HG03025 (cell line): ENCODE measurements around the gene DCLK3.

Experiments used
- ATAC-seq: cut with Tn5 transposase; IDR thresholded peaks from one replicate; pipeline ENCODE4 v1.9.1; 2021; ENCODE audit warnings: mild to moderate bottlenecking, moderate library complexity; ENCODE audit not compliant: unreplicated experiment, low FRiP score

The DCLK3 gene

DNA sequence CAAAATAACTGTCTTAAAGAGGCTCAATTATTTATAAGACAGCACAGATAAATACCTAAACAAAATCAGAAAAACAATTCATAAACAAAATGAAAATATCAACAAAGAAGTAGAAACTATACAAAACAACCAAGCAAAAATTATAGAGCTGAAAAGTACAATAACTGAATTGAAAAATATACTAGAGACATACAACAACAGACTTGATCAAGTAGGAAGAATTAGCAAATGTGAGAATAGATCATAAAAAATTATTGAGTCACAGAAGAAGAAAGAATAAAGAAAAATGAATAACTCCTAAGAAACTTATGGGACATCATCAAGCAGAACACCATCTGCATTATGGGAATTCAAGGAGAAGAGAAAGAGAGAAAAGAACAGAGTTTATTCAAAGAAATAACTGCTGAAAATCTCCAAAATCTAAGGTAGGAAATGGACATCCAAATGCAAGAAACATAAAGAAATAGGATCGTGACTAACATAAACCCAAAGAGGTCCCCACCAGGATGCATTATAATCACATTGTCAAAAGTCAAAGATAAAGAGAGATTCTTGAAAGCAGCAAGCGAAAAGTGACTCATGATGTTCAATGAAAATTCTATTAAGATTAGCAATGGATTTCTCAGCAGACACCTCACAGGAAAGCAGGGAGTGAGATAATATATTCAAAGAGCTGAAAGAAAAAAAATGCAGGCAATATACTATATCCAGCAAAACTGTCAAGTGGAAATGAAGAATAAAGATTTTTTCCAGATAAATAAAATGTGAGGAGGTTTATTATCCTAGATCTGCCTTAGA, 85.9 kb downstream of the DCLK3 start:
- no peak for ATAC-seq

DNA sequence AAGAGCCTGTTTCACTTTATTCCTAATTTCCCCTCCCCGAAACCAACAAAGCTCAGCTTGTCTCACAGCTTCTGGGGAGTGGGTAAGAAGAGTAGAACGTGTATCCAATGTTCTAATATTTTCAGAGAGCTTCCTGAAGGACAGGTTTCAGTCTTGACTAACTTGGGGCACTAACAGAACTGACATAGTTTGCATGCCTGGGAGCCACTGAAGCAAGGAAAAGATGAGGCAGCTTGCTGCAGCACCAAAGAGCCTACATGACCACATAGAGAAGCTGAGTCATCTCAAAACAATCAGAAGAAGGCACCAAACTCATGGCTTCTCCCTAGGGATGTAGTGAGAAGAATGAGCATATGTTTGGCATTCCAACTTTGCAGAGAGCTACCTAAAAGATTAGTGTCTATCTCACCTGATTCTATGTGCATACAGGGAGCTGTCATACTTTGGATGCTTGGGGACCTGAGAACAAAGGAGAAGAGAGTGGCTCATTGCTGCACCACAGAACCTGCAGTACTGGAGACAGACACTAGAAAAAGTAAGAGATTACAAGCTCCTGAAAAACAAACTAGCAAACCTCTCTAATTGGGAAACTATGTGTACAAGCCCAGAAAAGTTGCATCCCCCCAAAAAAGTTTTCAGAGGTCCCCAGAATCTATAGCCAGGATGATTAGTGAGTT, 86.9 kb downstream of the DCLK3 start:
- ATAC-seq = peak; percentile 63

- ATAC-seq = no peak
Measured at GRCh38 chr3:36674816-36675215, 89.5 kb downstream of the DCLK3 start.

DNA sequence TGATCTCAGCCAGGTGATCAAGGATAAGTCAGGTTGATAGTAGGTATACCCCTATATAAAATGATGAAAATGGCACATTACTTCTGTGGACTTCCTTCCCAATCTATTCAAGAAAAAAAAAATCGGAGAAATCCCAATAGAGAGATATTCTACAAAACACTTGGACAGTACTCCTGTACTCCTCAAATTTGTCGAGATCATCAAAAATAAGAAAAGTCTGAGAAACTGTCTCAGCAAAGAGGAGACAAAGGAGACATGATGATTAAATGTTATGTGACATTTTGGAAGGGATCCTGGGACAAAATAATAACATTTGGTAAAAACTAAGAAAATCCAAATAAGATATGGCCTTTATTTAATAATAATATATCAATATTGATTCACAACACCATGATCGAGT, 94.6 kb downstream of the DCLK3 start:
- ATAC-seq = no peak

GRCh38 chr3:36666166-36666565, 98.2 kb downstream of the DCLK3 start:
- no peak for ATAC-seq

DNA sequence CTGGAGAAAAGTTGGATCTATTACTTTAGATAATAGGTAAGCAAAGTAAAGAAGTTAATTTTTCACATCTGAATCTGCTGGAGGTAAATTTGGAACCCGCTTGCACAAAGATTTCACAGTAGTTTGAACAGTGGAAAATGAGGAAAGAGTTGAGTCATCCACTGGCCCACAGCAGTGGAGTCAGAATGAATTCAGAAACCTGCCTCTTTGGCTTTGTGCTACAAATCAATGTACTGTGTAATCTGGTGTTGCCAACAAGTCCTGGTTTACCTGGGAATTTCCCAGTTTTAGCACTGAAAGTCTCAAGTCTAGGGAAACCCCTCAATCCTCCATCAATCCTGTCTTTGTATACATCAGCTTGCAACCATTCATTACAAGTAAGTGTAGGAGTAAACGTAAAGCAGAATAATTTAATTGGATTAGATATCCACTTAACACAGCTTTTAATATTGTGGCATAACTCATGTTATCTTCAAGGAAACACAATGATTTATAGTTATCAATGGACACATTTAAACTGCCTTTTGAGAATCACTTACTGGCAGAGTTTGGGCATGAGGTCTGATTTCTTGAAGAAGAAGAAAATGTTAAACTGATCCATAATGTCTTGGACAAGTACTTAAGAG, 100.6 kb downstream of the DCLK3 start:
- no peak for ATAC-seq

DNA sequence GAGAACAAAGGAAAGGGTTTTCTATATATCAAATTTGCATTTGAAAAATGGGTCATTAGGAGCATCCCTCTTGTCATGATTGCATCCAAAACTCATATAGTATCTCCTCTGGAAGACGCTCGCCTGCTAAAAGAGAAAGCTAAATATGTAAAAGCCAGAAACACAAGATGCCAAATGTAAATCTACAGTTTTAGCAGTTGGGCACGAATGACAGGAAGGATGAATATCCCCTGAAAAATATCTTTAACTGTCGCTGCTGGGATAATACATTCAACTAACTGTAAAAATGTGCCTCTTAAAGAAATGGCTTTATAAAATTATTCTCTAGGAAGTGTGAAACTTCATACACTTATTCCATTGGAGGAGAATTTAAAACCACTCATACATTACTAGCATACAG, 101.7 kb downstream of the DCLK3 start:
- ATAC-seq = no peak
